Muscle of arm (tissue), 12 donors: Measurements from ENCODE around the gene WNT10A. TPM values are rescaled to one million over a fixed set of nuclear protein-coding genes. Genes with fewer than 3 reads are reported as not detected.
"Not testable (repeated sequence)": the region's sequence is repeated elsewhere in the genome, so short reads cannot be mapped to it uniquely, and the experiment has no call there.

Experiments used
- DNase-seq: peaks from one replicate; pipeline ENCODE4 v3.0.0-alpha.2; 2013
- polyA plus RNA-seq, 12 donors: library from polyadenylated mRNA; unstranded; fragments of 120-200 nt; gene quantifications; one replicate each; pipeline ENCODE4 v1.2.1, GENCODE V29; 2013; ENCODE audit not compliant: insufficient read length in 12 of 12

The WNT10A gene
- polyA plus RNA-seq, 12 donors, result 0.08 to 5.2 (median 0.37) TPM; not detected in 5

GRCh38 chr2:218931751-218932150 lies 51.1 kb downstream of the WNT10A start:
- not testable (repeated sequence) for DNase-seq

Other genes starting within 250 kb of the WNT10A start
- 10 to 100 TPM in 10 of 12 donors, 1 to 10 TPM in 1, not detected in 1; 9.6 to 20.3 (median 12.4) TPM for gene ZNF142, start 221.2 kb upstream of the WNT10A start, polyA plus RNA-seq
- 10 to 100 TPM in 11 of 12 donors, not detected in 1; 19.2 to 46.1 (median 38.2) TPM for gene BCS1L, start 221.2 kb upstream of the WNT10A start, polyA plus RNA-seq
- 10 to 100 TPM in 11 of 12 donors, not detected in 1; 11.3 to 44.8 (median 26.1) TPM for gene RNF25, start 208.8 kb upstream of the WNT10A start, polyA plus RNA-seq
- gene STK36, start 208.8 kb upstream of the WNT10A start, polyA plus RNA-seq, result 10 to 100 TPM in 11 of 12 donors, not detected in 1; 19.4 to 56.6 (median 24.9) TPM
- 10 to 100 TPM in 11 of 12 donors, not detected in 1; 17.1 to 71.2 (median 30.0) TPM for gene TTLL4, start 170.0 kb upstream of the WNT10A start, polyA plus RNA-seq
- 10 to 100 TPM in 11 of 12 donors, not detected in 1; 10.3 to 25.6 (median 22.3) TPM for gene CYP27A1, start 98.7 kb upstream of the WNT10A start, polyA plus RNA-seq
- 10 to 100 TPM in 9 of 12 donors, 1 to 10 TPM in 2, not detected in 1; 7.4 to 35.9 (median 25.3) TPM for gene PRKAG3, start 49.0 kb upstream of the WNT10A start, polyA plus RNA-seq
- gene WNT6, start 21.0 kb upstream of the WNT10A start, polyA plus RNA-seq, result 1 to 10 TPM in 2 of 12 donors, under 1 TPM in 3, not detected in 7; 0.09 to 9.6 (median 0.78) TPM
- gene CDK5R2, start 78.8 kb downstream of the WNT10A start, polyA plus RNA-seq, result under 1 TPM in 3 of 12 donors, not detected in 9; 0.07 to 0.19 (median 0.07) TPM
- gene FEV, start 104.3 kb downstream of the WNT10A start, polyA plus RNA-seq, result 1 to 10 TPM in 1 of 12 donors, under 1 TPM in 6, not detected in 5; 0.09 to 5.7 (median 0.17) TPM
- not detected for gene CRYBA2, start 112.6 kb downstream of the WNT10A start, polyA plus RNA-seq
- gene CFAP65, start 160.7 kb downstream of the WNT10A start, polyA plus RNA-seq, result under 1 TPM in 1 of 12 donors, not detected in 11; 0.08 TPM
- 10 to 100 TPM in 1 of 12 donors, under 1 TPM in 2, not detected in 9; 0.09 to 23.0 (median 0.30) TPM for gene IHH, start 180.1 kb downstream of the WNT10A start, polyA plus RNA-seq